ENCODE data around the gene NIM1K.

The NIM1K gene

GRCh38 chr5:43279548-43280274, 87.7 kb downstream of the NIM1K start:
- H3K27ac ChIP-seq (replicated peaks), result no peak overlapping the region
- TF ChIP-seq CTCF (IDR thresholded peaks at IDR 0.05; ENCODE audit: insufficient read depth, low read length), result no peak
- no peak for TF ChIP-seq REST (IDR thresholded peaks at IDR 0.05; ENCODE audit: insufficient replicate concordance, low read depth)
- no peak for TF ChIP-seq GABPA (IDR thresholded peaks at IDR 0.05; ENCODE audit: low read depth)
- TF ChIP-seq POLR2AphosphoS5 (IDR thresholded peaks at IDR 0.05; ENCODE audit: low read depth), result no peak
- no peak for TF ChIP-seq SPI1 (IDR thresholded peaks at IDR 0.05; ENCODE audit: borderline replicate concordance, low read depth)
- DNase-seq (ENCODE audit: low read depth in 1 of 2, low spot score in 1 of 2), result no peak

GRCh38 chr5:43281840-43282658, 90.0 kb downstream of the NIM1K start:
- no peaks in the 10 kb centered on the region for H3K27me3 ChIP-seq (ENCODE audit: insufficient read depth, poor library complexity, severe bottlenecking)
- no peak overlapping the region for H3K4me3 ChIP-seq (replicated peaks; ENCODE audit: insufficient read depth, low read length)
- TF ChIP-seq GABPA (IDR thresholded peaks at IDR 0.05; ENCODE audit: low read depth), result no peak
- no peak for TF ChIP-seq CTCF (IDR thresholded peaks at IDR 0.05; ENCODE audit: insufficient read depth, low read length)
- no peak for TF ChIP-seq POLR2AphosphoS5 (IDR thresholded peaks at IDR 0.05; ENCODE audit: low read depth)
- no peak for TF ChIP-seq SPI1 (IDR thresholded peaks at IDR 0.05; ENCODE audit: borderline replicate concordance, low read depth)
- no peak for TF ChIP-seq REST (IDR thresholded peaks at IDR 0.05; ENCODE audit: insufficient replicate concordance, low read depth)
- DNase-seq (ENCODE audit: low read depth in 1 of 2, low spot score in 1 of 2), result no peak
- H3K27ac ChIP-seq (replicated peaks), result no peak overlapping the region

More at GRCh38 chr5:43279548-43280274, 87.7 kb downstream of the NIM1K start:
- Histone ChIP-seq H3K27me3 (ENCODE audit: insufficient read depth, poor library complexity, severe bottlenecking) (no peaks in the 10 kb centered on the region), H3K4me3 (replicated peaks; ENCODE audit: insufficient read depth, low read length) (no peak overlapping the region)

GRCh38 chr5:43286623-43287022, 94.6 kb downstream of the NIM1K start:
- DNase-seq (ENCODE audit: low read depth in 1 of 2, low spot score in 1 of 2), result no peak
- Histone ChIP-seq H3K27ac (replicated peaks) (no peak overlapping the region), H3K4me3 (replicated peaks; ENCODE audit: insufficient read depth, low read length) (no peak overlapping the region), H3K27me3 (ENCODE audit: insufficient read depth, poor library complexity, severe bottlenecking) (no peaks in the 10 kb centered on the region)
- no peak for TF ChIP-seq CTCF (IDR thresholded peaks at IDR 0.05; ENCODE audit: insufficient read depth, low read length)
- TF ChIP-seq GABPA (IDR thresholded peaks at IDR 0.05; ENCODE audit: low read depth), result no peak
- no peak for TF ChIP-seq SPI1 (IDR thresholded peaks at IDR 0.05; ENCODE audit: borderline replicate concordance, low read depth)
- no peak; the same call in 1 of the 2 replicates for TF ChIP-seq POLR2AphosphoS5 (IDR thresholded peaks at IDR 0.05; ENCODE audit: low read depth)
- TF ChIP-seq REST (IDR thresholded peaks at IDR 0.05; ENCODE audit: insufficient replicate concordance, low read depth), result no peak

Data from HL-60 (cell line).